WTC11 (cell line): Measurements from ENCODE around the gene FSTL4. TPM values are rescaled to one million over a fixed set of nuclear protein-coding genes. Genes with fewer than 3 reads are reported as not detected.

Source experiments
- ATAC-seq: fragments of 200-7000 bp; cut with Tn5 transposase; 2 replicates; pipeline ENCODE4 v1.10.0; 2021; ENCODE audit warnings: mild to moderate bottlenecking, moderate library complexity
- CTCF ChIA-PET: fragments of 300-600 bp; sonication (Branson Sonifier 250); formaldehyde crosslinking; loops from one replicate; lab custom pipeline; 2021; ENCODE audit warnings: antibody characterized with exemption; lab: Charles Lee
- POLR2A ChIA-PET: fragments of 350-600 bp; sonication (Branson Sonifier 250); formaldehyde crosslinking; loops from one replicate; lab custom pipeline; 2021; ENCODE audit warnings: antibody characterized with exemption; lab: Charles Lee
- DNase-seq: peaks from one replicate; pipeline ENCODE4 v3.0.0; 2021; ENCODE audit warnings: low spot score
- H3K27ac Mint-ChIP-seq: 2 replicates; pipeline ENCODE4 v1.8.0; 2021; ENCODE audit warnings: mixed read lengths
- H3K27me3 Mint-ChIP-seq: 2 replicates; pipeline ENCODE4 v1.8.0; 2021; ENCODE audit warnings: low read depth, mild to moderate bottlenecking, moderate library complexity, mixed read lengths
- H3K36me3 Mint-ChIP-seq: 2 replicates; pipeline ENCODE4 v1.8.0; 2021; ENCODE audit warnings: mixed read lengths
- H3K4me1 Mint-ChIP-seq: 2 replicates; pipeline ENCODE4 v1.8.0; 2022; ENCODE audit warnings: mixed read lengths
- H3K4me3 Mint-ChIP-seq: 2 replicates; pipeline ENCODE4 v1.8.0; 2021; ENCODE audit warnings: mild to moderate bottlenecking, moderate library complexity, mixed read lengths
- H3K9me3 Mint-ChIP-seq: 2 replicates; pipeline ENCODE4 v1.8.0; 2021; ENCODE audit warnings: mixed read lengths
- ATF1 ChIP-seq: sonication (generic); formaldehyde crosslinking; IDR thresholded peaks from 2 replicates; pipeline ENCODE4 v1.8.1; 2023; ENCODE audit warnings: mild to moderate bottlenecking, moderate library complexity, missing genetic modification reagents
- ELF4 ChIP-seq: sonication (generic); formaldehyde crosslinking; IDR thresholded peaks from 2 replicates; pipeline ENCODE4 v1.8.1; 2022; ENCODE audit warnings: low read depth, mild to moderate bottlenecking, moderate library complexity, missing genetic modification reagents
- GABPB1 ChIP-seq: sonication (generic); formaldehyde crosslinking; IDR thresholded peaks from 2 replicates; pipeline ENCODE4 v1.8.1; 2023; ENCODE audit warnings: mild to moderate bottlenecking, missing genetic modification reagents
- NR2C2 ChIP-seq: sonication (generic); formaldehyde crosslinking; IDR thresholded peaks from 2 replicates; pipeline ENCODE4 v1.8.0; 2022; ENCODE audit warnings: mild to moderate bottlenecking, missing genetic modification reagents
- TCF7 ChIP-seq: sonication (generic); formaldehyde crosslinking; IDR thresholded peaks from 2 replicates; pipeline ENCODE4 v1.8.0; 2022; ENCODE audit warnings: mild to moderate bottlenecking, low read depth, missing genetic modification reagents, moderate library complexity
- TEAD1 ChIP-seq: sonication (generic); formaldehyde crosslinking; IDR thresholded peaks from 2 replicates; pipeline ENCODE4 v1.8.0; 2022; ENCODE audit warnings: mild to moderate bottlenecking, missing genetic modification reagents
- TP53 ChIP-seq: sonication (generic); formaldehyde crosslinking; IDR thresholded peaks from 2 replicates; pipeline ENCODE4 v1.8.1; 2023; ENCODE audit warnings: mild to moderate bottlenecking, missing genetic modification reagents
- total RNA-seq: library from RNA; stranded (reverse); gene quantifications from 3 replicates; pipeline ENCODE4 v1.2.3, GENCODE V29; 2021
- TF ChIP-seq, protein P1 (sequence below): fragments of 200-600 bp; IDR thresholded peaks from 2 replicates; pipeline ENCODE4 v1.8.0; 2022; ENCODE audit warnings: antibody characterized with exemption
- TF ChIP-seq, protein P2 (sequence below): sonication (generic); formaldehyde crosslinking; IDR thresholded peaks from 2 replicates; pipeline ENCODE4 v1.8.1; 2023; ENCODE audit warnings: mild to moderate bottlenecking, missing genetic modification reagents, borderline replicate concordance
- TF ChIP-seq, protein P3 (sequence below): sonication (generic); formaldehyde crosslinking; IDR thresholded peaks from 2 replicates; pipeline ENCODE4 v1.8.1; 2022; ENCODE audit warnings: mild to moderate bottlenecking, moderate library complexity, missing genetic modification reagents
- TF ChIP-seq, protein P4 (sequence below): fragments of 250-450 bp; sonication (Bioruptor Pico); IDR thresholded peaks from 2 replicates; pipeline ENCODE4 v2.1.2; 2022; ENCODE audit warnings: mild to moderate bottlenecking, moderate library complexity
- TF ChIP-seq, protein P5 (sequence below): fragments of 250-450 bp; sonication (Bioruptor Pico); IDR thresholded peaks from 2 replicates; pipeline ENCODE4 v1.9.0; 2021; ENCODE audit warnings: mild to moderate bottlenecking
- TF ChIP-seq, protein P6 (sequence below): sonication (generic); formaldehyde crosslinking; IDR thresholded peaks from 2 replicates; pipeline ENCODE4 v1.8.0; 2022; ENCODE audit warnings: mild to moderate bottlenecking, missing genetic modification reagents
- TF ChIP-seq, protein P7 (sequence below): fragments of 250-450 bp; sonication (Bioruptor Pico); IDR thresholded peaks from 2 replicates; pipeline ENCODE4 v1.9.0; 2021; ENCODE audit warnings: mild to moderate bottlenecking
- TF ChIP-seq, protein P8 (sequence below): sonication (generic); formaldehyde crosslinking; conservative IDR thresholded peaks from 2 replicates; pipeline ENCODE4 v1.8.1; 2022; ENCODE audit warnings: mild to moderate bottlenecking, missing genetic modification reagents

FSTL4 gene
- total RNA-seq, 1 experiment from 2014 or later = 6.1 TPM

DNA sequence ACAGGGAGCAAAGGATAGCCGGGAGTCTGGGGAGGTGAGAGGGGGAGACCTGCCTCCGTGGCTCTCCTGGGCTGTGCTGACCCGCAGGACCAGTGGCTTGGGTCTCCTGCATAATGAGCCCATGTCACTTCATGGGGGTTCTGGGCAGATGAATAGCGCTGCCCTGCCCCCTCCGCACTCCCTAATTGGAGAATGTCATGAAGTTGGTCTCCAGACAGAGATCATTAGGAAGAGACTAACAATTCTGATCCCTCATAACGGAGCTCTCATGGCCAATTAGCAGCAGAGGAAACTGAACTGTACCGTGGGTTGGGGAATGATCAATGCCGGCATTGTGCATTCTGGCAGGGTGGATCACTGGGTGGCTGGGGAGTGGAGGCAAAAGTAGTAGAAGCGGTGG, 186.1 kb downstream of the FSTL4 start (continued):
- TF ChIP-seq, protein P1, sequence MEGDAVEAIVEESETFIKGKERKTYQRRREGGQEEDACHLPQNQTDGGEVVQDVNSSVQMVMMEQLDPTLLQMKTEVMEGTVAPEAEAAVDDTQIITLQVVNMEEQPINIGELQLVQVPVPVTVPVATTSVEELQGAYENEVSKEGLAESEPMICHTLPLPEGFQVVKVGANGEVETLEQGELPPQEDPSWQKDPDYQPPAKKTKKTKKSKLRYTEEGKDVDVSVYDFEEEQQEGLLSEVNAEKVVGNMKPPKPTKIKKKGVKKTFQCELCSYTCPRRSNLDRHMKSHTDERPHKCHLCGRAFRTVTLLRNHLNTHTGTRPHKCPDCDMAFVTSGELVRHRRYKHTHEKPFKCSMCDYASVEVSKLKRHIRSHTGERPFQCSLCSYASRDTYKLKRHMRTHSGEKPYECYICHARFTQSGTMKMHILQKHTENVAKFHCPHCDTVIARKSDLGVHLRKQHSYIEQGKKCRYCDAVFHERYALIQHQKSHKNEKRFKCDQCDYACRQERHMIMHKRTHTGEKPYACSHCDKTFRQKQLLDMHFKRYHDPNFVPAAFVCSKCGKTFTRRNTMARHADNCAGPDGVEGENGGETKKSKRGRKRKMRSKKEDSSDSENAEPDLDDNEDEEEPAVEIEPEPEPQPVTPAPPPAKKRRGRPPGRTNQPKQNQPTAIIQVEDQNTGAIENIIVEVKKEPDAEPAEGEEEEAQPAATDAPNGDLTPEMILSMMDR = no peak
- TF ChIP-seq, protein P2, sequence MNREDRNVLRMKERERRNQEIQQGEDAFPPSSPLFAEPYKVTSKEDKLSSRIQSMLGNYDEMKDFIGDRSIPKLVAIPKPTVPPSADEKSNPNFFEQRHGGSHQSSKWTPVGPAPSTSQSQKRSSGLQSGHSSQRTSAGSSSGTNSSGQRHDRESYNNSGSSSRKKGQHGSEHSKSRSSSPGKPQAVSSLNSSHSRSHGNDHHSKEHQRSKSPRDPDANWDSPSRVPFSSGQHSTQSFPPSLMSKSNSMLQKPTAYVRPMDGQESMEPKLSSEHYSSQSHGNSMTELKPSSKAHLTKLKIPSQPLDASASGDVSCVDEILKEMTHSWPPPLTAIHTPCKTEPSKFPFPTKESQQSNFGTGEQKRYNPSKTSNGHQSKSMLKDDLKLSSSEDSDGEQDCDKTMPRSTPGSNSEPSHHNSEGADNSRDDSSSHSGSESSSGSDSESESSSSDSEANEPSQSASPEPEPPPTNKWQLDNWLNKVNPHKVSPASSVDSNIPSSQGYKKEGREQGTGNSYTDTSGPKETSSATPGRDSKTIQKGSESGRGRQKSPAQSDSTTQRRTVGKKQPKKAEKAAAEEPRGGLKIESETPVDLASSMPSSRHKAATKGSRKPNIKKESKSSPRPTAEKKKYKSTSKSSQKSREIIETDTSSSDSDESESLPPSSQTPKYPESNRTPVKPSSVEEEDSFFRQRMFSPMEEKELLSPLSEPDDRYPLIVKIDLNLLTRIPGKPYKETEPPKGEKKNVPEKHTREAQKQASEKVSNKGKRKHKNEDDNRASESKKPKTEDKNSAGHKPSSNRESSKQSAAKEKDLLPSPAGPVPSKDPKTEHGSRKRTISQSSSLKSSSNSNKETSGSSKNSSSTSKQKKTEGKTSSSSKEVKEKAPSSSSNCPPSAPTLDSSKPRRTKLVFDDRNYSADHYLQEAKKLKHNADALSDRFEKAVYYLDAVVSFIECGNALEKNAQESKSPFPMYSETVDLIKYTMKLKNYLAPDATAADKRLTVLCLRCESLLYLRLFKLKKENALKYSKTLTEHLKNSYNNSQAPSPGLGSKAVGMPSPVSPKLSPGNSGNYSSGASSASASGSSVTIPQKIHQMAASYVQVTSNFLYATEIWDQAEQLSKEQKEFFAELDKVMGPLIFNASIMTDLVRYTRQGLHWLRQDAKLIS (CRISPR knock-in tag) = no peak
- TF ChIP-seq TEAD1 (CRISPR knock-in tag) (no peak), TP53 (no peak), NR2C2 (CRISPR knock-in tag) (no peak), ELF4 (no peak), ATF1 (no peak), GABPB1 (CRISPR knock-in tag) (no peak)
- TF ChIP-seq, protein P3, sequence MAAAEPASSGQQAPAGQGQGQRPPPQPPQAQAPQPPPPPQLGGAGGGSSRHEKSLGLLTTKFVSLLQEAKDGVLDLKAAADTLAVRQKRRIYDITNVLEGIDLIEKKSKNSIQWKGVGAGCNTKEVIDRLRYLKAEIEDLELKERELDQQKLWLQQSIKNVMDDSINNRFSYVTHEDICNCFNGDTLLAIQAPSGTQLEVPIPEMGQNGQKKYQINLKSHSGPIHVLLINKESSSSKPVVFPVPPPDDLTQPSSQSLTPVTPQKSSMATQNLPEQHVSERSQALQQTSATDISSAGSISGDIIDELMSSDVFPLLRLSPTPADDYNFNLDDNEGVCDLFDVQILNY = no peak
- TF ChIP-seq, protein P4, sequence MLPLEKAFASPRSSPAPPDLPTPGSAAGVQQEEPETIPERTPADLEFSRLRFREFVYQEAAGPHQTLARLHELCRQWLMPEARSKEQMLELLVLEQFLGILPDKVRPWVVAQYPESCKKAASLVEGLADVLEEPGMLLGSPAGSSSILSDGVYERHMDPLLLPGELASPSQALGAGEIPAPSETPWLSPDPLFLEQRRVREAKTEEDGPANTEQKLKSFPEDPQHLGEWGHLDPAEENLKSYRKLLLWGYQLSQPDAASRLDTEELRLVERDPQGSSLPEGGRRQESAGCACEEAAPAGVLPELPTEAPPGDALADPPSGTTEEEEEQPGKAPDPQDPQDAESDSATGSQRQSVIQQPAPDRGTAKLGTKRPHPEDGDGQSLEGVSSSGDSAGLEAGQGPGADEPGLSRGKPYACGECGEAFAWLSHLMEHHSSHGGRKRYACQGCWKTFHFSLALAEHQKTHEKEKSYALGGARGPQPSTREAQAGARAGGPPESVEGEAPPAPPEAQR (CRISPR knock-in tag) = no peak
- TF ChIP-seq, protein P5, sequence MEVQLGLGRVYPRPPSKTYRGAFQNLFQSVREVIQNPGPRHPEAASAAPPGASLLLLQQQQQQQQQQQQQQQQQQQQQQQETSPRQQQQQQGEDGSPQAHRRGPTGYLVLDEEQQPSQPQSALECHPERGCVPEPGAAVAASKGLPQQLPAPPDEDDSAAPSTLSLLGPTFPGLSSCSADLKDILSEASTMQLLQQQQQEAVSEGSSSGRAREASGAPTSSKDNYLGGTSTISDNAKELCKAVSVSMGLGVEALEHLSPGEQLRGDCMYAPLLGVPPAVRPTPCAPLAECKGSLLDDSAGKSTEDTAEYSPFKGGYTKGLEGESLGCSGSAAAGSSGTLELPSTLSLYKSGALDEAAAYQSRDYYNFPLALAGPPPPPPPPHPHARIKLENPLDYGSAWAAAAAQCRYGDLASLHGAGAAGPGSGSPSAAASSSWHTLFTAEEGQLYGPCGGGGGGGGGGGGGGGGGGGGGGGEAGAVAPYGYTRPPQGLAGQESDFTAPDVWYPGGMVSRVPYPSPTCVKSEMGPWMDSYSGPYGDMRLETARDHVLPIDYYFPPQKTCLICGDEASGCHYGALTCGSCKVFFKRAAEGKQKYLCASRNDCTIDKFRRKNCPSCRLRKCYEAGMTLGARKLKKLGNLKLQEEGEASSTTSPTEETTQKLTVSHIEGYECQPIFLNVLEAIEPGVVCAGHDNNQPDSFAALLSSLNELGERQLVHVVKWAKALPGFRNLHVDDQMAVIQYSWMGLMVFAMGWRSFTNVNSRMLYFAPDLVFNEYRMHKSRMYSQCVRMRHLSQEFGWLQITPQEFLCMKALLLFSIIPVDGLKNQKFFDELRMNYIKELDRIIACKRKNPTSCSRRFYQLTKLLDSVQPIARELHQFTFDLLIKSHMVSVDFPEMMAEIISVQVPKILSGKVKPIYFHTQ (CRISPR knock-in tag) = no peak

DNA sequence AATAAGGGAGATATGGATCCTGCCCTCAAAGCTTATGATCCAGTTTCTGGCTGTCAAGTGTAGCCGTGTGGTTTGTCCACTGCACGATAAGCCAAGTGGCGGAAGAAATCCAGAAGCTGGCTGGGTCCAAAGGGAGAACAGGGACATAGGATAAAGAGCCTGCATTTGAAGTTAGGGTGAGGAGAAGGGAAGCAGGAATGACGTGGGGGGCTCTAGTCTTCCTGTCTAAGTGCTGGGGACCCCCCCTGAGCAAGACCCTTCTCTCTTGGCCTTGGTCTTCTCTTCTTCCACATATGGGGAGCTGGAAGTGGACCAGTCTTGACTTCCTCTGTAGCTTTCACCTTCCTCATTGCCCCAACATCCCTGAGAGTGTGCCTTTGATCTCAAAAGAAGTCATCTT, 186.6 kb downstream of the FSTL4 start:
- TF ChIP-seq, protein P6, sequence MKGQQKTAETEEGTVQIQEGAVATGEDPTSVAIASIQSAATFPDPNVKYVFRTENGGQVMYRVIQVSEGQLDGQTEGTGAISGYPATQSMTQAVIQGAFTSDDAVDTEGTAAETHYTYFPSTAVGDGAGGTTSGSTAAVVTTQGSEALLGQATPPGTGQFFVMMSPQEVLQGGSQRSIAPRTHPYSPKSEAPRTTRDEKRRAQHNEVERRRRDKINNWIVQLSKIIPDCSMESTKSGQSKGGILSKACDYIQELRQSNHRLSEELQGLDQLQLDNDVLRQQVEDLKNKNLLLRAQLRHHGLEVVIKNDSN (CRISPR knock-in tag) = no peak
- TF ChIP-seq, protein P7, sequence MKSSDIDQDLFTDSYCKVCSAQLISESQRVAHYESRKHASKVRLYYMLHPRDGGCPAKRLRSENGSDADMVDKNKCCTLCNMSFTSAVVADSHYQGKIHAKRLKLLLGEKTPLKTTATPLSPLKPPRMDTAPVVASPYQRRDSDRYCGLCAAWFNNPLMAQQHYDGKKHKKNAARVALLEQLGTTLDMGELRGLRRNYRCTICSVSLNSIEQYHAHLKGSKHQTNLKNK = no peak
- TF ChIP-seq, protein P8, sequence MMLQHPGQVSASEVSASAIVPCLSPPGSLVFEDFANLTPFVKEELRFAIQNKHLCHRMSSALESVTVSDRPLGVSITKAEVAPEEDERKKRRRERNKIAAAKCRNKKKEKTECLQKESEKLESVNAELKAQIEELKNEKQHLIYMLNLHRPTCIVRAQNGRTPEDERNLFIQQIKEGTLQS (CRISPR knock-in tag) = no peak
- TF ChIP-seq, protein P1 = no peak
- TF ChIP-seq TCF7 (CRISPR knock-in tag) = no peak
- POLR2A ChIA-PET = no interaction called here
- Mint-ChIP-seq H3K27me3 (peaks cover 33% of the 10 kb centered on the region), H3K4me1 (peaks cover 48% of the 10 kb centered on the region), H3K36me3 (no peaks in the 10 kb centered on the region), H3K27ac (no peak overlapping the region), H3K9me3 (no peaks in the 10 kb centered on the region), H3K4me3 (no peak overlapping the region)
- ATAC-seq (no peak), DNase-seq (no peak)
- CTCF ChIA-PET = interaction anchor here (0.7 to 8.3 kb wide), 9 partner anchors 17 to 519 kb away, joined by 3 to 103 read pairs (median 20); partner anchors contain the start of gene FSTL4
